BE2C (cell line): ENCODE data around the gene TACR2.

Experiments used
- DNase-seq: peaks from one replicate; pipeline ENCODE4 v3.0.0-alpha.2; 2020
- H3K27me3 ChIP-seq: fragments of 250-450 bp; sonication (Bioruptor Pico); 2 replicates; pipeline ENCODE4 v1.5.1; 2020; ENCODE audit warnings: mild to moderate bottlenecking
- H3K36me3 ChIP-seq: fragments of 250-450 bp; sonication (Bioruptor Pico); 2 replicates; pipeline ENCODE4 v1.5.1; 2020; ENCODE audit warnings: mild to moderate bottlenecking
- H3K4me1 ChIP-seq: fragments of 250-450 bp; sonication (Bioruptor Pico); 2 replicates; pipeline ENCODE4 v1.5.1; 2020
- H3K4me3 ChIP-seq: 2 replicates; pipeline ENCODE4 v1.5.1; 2011; ENCODE audit warnings: low read depth, low read length
- H3K9me3 ChIP-seq: fragments of 250-450 bp; sonication (Bioruptor Pico); 2 replicates; pipeline ENCODE4 v1.5.1; 2020
- CTCF ChIP-seq: IDR thresholded peaks from 2 replicates; pipeline ENCODE4 v1.5.1; 2012; ENCODE audit warnings: mild to moderate bottlenecking, low read depth, low read length

Gene TACR2

GRCh38 chr10:69359594-69359993 lies 57.1 kb downstream of the TACR2 start:
- Histone ChIP-seq H3K4me3 (no peak overlapping the region), H3K36me3 (peaks cover 40% of the 10 kb centered on the region), H3K9me3 (no peaks in the 10 kb centered on the region), H3K4me1 (peaks cover 20% of the 10 kb centered on the region), H3K27me3 (no peaks in the 10 kb centered on the region)
- no peak for DNase-seq
- TF ChIP-seq CTCF, result no peak

DNA sequence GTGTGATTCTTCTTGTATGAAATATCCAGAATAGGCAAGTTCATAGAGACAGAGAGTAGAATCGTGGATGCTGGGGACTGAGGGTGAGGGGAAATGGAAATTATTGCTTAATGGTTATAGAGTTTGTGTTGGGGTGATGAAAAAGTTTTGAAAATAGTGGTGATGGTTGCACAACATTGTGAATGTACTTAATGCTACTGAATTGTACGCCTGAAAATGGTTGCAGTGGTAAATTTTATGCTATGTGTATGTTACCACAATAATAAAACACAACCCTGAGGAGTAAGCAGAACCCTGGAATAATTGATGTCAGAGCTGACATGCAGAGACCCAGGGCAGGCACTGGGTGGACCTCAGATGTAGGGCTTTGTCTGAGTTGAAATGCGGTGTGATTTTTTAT lies 57.6 kb downstream of the TACR2 start:
- peaks cover 20% of the 10 kb centered on the region for H3K4me1 ChIP-seq
- no peak for TF ChIP-seq CTCF
- H3K4me3 ChIP-seq, result no peak overlapping the region
- no peaks in the 10 kb centered on the region for H3K9me3 ChIP-seq
- peaks cover 35% of the 10 kb centered on the region for H3K36me3 ChIP-seq
- DNase-seq, result no peak
- H3K27me3 ChIP-seq, result no peaks in the 10 kb centered on the region

- no peak for DNase-seq
- no peaks in the 10 kb centered on the region for H3K27me3 ChIP-seq
- H3K36me3 ChIP-seq, result peaks cover 30% of the 10 kb centered on the region
- peaks cover 21% of the 10 kb centered on the region for H3K4me1 ChIP-seq
- no peaks in the 10 kb centered on the region for H3K9me3 ChIP-seq
- TF ChIP-seq CTCF, result peak; percentile 11; the same call in 1 of the 2 replicates
- no peak overlapping the region for H3K4me3 ChIP-seq
Measured at GRCh38 chr10:69358148-69358795, 58.4 kb downstream of the TACR2 start.

DNA sequence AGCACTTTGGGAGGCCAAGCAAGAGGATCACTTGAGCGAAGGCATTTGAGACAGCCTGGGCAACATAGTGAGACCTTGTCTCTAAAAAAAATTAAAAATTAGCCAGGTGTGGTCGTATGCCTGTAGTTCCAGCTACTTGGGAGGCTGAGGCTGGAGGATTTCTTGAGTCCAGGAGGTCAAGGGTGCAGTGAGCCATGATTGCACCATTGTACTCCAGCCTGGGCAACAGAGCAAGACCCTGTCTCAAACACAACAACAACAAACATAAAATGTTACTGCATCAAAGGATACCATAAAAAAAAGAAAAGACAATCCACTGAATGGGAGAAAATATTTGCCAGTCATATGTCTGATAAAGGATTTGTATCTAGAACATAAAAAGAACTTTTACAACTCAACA lies 60.5 kb downstream of the TACR2 start:
- no peaks in the 10 kb centered on the region for H3K27me3 ChIP-seq
- peaks cover 13% of the 10 kb centered on the region for H3K4me1 ChIP-seq
- TF ChIP-seq CTCF, result no peak
- DNase-seq, result no peak
- H3K36me3 ChIP-seq, result peaks cover 24% of the 10 kb centered on the region
- H3K9me3 ChIP-seq, result no peaks in the 10 kb centered on the region
- no peak overlapping the region for H3K4me3 ChIP-seq

DNA sequence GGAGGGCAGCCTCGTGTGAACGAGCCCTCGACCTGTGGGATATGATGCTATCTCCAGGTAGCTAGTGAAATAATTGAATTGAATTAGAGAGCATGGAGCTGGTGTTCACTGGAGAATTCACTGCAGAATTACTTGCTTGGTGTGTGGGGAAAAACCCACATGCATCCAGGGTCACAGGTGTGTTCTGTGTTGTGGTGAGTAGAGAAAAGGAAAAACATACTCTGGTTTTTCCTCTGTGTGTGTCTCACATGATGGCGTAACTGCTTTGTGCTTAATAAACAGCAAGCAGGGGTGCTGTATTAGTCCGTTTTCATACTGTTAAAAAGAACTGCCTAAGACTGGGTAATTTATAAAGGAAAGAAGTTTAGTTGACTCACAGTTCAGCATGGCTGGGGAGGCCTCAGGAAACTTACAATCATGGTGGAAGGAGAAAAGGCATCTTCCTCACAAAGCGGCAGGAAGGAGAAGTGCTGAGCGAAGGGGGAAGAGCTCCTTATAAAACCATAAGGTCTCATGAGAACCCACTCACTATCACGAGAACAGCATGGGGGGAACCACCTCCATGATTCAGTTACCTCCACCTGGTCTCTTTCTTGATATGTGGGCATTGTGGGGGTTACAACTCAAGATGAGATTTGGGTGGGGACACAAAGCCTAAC lies 62.6 kb downstream of the TACR2 start:
- Histone ChIP-seq H3K4me1 (peaks cover 8% of the 10 kb centered on the region), H3K36me3 (peaks cover 21% of the 10 kb centered on the region), H3K9me3 (no peaks in the 10 kb centered on the region), H3K27me3 (no peaks in the 10 kb centered on the region), H3K4me3 (no peak overlapping the region)
- no peak for TF ChIP-seq CTCF
- no peak for DNase-seq
